Activated naive CD4-positive, alpha-beta T cell treated with anti-CD3 and anti-CD28 coated beads, Interleukin-2, amount 50 U/mL, for 72 hours (primary cell): ENCODE data around the gene HMGN5. TPM values are rescaled to one million over a fixed set of nuclear protein-coding genes. Genes with fewer than 3 reads are reported as not detected.
A peak's percentile ranks its signal among the peaks of the same experiment; 100 is the strongest.

Experiments used
- ATAC-seq, 2 donors: fragments of 150-1000 bp; cut with Tn5 transposase; 2 replicates each; pipeline ENCODE4 v1.10.0; 2021; ENCODE audit warnings: mild to moderate bottlenecking in 2 of 2, moderate library complexity in 2 of 2
- DNase-seq, 2 donors: peaks; one replicate each; pipeline ENCODE4 v3.0.0; 2021 to 2022; ENCODE audit warnings: low spot score in 2 of 2
- H3K27ac Mint-ChIP-seq, 2 donors: one replicate each; pipeline ENCODE4 v1.8.0; 2022; ENCODE audit warnings: mild to moderate bottlenecking in 2 of 2, mixed read lengths in 2 of 2
- H3K36me3 Mint-ChIP-seq, 2 donors: one replicate each; pipeline ENCODE4 v1.8.0; 2022; ENCODE audit warnings: mixed read lengths in 2 of 2
- H3K9me3 Mint-ChIP-seq, 2 donors: one replicate each; pipeline ENCODE4 v1.8.0; 2022; ENCODE audit warnings: mixed read lengths in 2 of 2
- total RNA-seq, 2 donors: library from RNA; stranded (reverse); gene quantifications; one replicate each; pipeline ENCODE4 v1.2.3, GENCODE V29; 2022

HMGN5 gene
- total RNA-seq, 2 donors from 2014 or later = 5.8 to 7.5 TPM

- H3K27ac Mint-ChIP-seq = no peak overlapping the region
- H3K9me3 Mint-ChIP-seq = no peaks in the 10 kb centered on the region
- peaks cover 0 to 8% of the 10 kb centered on the region in 2 donors for H3K36me3 Mint-ChIP-seq
- ATAC-seq (no peak), DNase-seq (no peak)
These were observed 6.5 kb downstream of the HMGN5 start for GRCh38 chrX:81195259-81195658.

DNA sequence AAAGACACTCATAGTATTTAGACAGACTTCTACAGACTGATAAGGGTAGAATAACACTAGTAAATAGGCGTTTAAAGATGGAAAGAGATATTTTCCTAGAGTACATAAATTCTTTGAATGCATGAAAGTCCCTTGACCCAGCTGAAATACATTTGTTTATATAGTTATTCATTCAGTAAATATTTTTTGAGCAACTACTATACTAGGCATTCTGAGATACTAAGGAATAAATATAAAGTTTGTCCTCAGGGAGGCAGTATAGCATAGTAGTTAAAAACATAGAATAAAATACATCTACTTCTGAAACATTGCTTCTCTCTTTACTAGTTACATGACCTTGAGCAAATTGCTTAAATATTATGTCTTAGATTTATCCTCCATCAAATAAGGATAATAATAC is 27.4 kb downstream of the HMGN5 start:
- Mint-ChIP-seq H3K9me3 (no peaks in the 10 kb centered on the region), H3K27ac (no peak overlapping the region), H3K36me3 (no peaks in the 10 kb centered on the region)
- DNase-seq (no peak), ATAC-seq (no peak)

DNA sequence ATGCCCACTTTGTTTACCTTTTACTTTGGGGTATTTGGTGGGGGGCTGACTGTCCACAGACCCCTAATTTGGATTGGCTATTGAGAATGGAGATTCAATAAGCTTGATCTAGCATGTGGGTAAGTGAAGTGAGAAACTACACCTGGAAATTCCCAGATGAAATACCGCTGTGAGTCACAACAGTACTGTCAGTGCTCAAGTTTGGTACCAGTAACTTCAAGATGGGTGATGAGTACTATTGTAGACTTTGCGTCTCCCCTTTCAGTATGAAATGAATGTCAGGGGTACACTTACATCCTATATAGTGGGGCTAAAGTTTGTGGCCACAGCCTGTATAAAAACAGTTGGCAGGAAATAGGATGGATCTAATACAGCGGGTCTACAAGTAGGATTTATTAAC is 33.3 kb downstream of the HMGN5 start:
- H3K27ac Mint-ChIP-seq = no peak overlapping the region
- H3K9me3 Mint-ChIP-seq = no peaks in the 10 kb centered on the region
- H3K36me3 Mint-ChIP-seq = no peaks in the 10 kb centered on the region
- ATAC-seq (no peak), DNase-seq (no peak)

DNA sequence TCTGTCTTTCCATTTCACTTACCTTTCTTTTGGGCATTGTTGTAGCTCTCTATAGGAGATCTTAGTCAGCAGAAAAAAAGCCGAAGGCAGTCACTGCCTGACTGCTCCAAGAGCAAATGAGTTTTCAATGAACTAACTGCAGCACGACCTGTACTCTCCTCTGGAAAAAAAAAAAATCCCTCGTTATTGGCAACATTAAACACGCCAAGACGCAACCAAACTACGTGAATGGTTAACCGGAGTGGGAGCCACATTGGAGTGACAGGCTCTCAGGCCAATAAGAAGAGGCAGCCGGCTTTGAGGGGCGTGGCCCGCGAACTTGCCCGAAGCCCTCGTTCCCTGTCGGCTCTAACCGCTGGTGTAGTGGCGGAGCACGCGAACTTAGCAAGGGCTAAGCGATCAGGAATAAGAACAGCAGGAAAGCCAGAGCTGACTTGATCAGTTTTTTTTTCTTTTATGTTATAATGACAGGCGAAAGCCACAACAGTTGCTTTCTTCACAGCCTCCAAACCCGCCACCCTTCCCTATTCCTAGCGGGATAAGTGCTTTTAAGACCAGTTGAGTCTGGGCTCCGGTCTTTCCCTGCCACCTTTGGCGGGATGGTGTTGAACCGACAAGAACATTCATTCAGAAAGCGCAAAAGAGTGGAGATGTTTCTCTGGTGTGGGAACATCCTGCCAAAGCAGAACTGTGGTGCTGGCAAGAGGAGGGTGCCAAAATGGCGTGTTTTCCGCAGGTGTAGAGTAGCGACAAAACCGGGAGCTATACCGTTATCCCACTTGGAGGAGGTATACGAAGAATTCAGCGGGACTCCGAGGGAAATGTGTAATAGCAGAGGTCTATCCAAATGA is 80.0 kb downstream of the HMGN5 start:
- Mint-ChIP-seq H3K9me3 (no peaks in the 10 kb centered on the region), H3K36me3 (peaks cover 0 to 5% of the 10 kb centered on the region in 2 donors), H3K27ac (peak overlapping the region in 1 of 2 donors; percentile 87)
- ATAC-seq (peak; percentile 96 to 97), DNase-seq (peak; percentile 81 to 88)

GRCh38 chrX:81120936-81121371 is 80.8 kb downstream of the HMGN5 start:
- H3K27ac Mint-ChIP-seq = peak overlapping the region; percentile 37 to 87
- H3K36me3 Mint-ChIP-seq = peaks cover 0 to 5% of the 10 kb centered on the region in 2 donors
- no peaks in the 10 kb centered on the region for H3K9me3 Mint-ChIP-seq
- DNase-seq (peak in 1 of 2 donors; percentile 28), ATAC-seq (peak; percentile 58 to 72)

DNA sequence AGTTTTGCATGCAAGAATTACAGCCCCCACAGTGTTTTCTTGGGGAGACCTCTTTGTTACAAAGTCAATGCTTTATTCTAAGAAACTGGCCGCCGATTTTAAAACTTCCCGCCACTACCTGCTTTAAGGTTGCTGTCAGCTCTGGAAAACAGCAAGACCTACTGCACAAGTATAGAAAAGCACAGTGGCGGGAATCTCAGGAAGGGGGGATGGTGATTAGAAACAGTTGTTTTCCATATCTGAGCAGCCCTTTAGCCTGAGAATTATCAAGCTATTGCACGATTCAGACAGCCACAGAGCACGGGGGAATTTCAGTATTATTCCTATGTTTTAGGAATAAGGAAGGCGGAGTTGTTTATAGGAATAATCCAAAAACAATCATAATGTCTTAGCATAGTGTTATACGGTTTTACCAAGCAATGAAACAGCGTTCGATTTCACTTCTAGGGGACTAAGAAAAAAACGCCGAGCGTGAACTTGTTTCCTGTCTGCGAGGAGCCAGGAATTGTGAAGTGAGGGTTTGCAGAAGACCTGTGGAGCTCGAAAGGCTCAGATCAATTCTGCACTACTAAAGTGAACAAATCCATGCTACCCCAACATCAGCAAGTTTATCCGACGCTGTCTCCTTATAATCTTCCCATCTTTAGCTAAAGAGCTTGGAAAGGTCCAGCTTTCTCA is 81.3 kb downstream of the HMGN5 start:
- H3K9me3 Mint-ChIP-seq = no peaks in the 10 kb centered on the region
- no peak for DNase-seq
- peaks cover 0 to 5% of the 10 kb centered on the region in 2 donors for H3K36me3 Mint-ChIP-seq
- peak in 1 of 2 donors; percentile 12 for ATAC-seq
- H3K27ac Mint-ChIP-seq = peak overlapping the region in 1 of 2 donors; percentile 87

DNA sequence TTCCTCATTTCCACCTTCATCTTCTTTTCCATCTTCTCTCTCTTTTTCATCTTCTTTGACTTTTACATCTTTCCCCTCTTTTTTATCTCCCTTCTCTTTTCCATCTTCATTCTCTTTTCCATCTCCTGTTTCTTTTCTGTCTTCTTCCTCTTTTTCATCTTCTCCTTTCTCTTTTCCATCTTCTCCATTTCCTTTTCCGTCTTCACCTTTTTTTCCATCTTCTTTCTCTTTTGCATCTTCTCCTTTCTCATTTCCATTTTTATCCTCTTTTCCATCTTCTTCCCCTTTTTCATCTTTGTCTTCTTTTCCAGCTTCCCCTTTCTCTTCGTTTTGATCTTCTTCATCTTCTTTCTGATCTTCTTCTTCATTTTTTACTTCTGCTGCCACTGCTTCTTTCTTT is 87.0 kb downstream of the HMGN5 start:
- no peak for DNase-seq
- Mint-ChIP-seq H3K27ac (no peak overlapping the region), H3K36me3 (no peaks in the 10 kb centered on the region), H3K9me3 (no peaks in the 10 kb centered on the region)
- no peak for ATAC-seq

DNA sequence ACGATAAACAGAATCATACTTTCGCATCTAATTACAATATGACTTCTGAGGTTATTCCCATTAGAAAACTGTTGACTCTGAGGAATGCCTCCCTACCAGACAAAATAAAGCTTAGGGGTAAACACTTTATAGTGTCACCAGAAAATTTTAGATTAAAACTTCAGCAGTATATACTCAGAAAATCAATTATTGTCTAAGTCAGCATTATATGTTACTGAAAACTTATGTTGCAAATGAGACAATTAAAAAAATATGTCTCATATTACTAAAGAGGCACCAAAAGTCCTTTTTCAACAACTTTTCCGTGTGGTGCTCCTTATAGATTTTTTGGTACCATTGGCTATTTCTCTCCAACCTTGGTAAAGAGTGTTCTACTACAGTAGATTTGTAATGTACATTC is 91.4 kb downstream of the HMGN5 start:
- no peak for ATAC-seq
- Mint-ChIP-seq H3K27ac (no peak overlapping the region), H3K9me3 (peaks cover 0 to 9% of the 10 kb centered on the region in 2 donors), H3K36me3 (peaks cover 0 to 11% of the 10 kb centered on the region in 2 donors)
- DNase-seq = no peak

DNA sequence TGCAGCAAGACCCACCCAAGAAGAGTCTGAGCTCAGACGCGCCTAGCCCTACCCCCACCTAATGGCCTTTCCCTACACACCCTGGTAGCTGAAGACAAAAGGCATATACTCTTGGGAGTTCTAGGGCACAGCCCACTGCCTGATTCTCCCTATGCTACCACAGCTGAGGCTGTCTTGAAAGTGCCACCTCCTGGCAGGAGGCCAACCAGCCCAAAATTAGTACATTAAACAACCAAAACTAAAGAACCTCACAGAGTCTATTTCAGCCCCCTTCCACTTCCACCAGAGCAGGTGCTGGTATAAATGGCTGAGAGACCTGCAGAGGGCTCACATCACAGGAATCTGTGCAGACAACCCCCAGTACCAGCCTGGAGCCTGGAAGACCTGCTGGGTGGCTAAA is 119.1 kb downstream of the HMGN5 start:
- Mint-ChIP-seq H3K27ac (no peak overlapping the region), H3K9me3 (peaks cover 13 to 22% of the 10 kb centered on the region in 2 donors), H3K36me3 (peaks cover 0 to 12% of the 10 kb centered on the region in 2 donors)
- ATAC-seq = no peak
- no peak for DNase-seq

Other genes with a start within 250 kb of the HMGN5 start
- 10 to 100 TPM; 48.8 to 57.2 TPM for gene SH3BGRL, start 189 bp upstream of the HMGN5 start, total RNA-seq